GM10266 (cell line): ENCODE measurements around the gene PHACTR2.

Source experiments
- DNase-seq: peaks from one replicate; pipeline ENCODE4 v3.0.0; 2012; ENCODE audit errors: extremely low spot score
- TF ChIP-seq, protein P1 (sequence below): IDR thresholded peaks from 2 replicates; pipeline ENCODE4 v1.5.1; 2012; ENCODE audit warnings: mild to moderate bottlenecking, low read depth; ENCODE audit not compliant: control insufficient read depth, insufficient read depth; ENCODE audit errors: missing control alignments

Gene PHACTR2

DNA sequence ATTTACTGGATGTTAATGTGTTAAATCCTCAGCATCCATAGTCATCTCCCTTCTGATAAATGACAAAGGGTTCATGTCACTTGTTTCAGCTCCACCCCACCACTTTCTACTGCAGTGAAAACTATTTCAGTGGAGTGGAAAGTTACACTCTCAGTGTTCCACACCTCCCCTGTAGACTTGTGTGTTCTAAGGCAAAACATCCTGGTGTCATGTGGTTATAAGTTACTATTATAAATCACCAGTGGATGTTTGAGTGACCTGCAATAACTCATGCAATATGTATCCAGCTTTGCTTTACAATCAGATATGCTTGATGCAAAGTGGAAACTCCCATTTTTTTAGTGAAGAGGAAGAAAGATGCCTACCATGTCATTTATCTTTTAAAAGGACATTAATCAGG is 83.3 kb downstream of the PHACTR2 start:
- no peak for DNase-seq
- TF ChIP-seq, protein P1, sequence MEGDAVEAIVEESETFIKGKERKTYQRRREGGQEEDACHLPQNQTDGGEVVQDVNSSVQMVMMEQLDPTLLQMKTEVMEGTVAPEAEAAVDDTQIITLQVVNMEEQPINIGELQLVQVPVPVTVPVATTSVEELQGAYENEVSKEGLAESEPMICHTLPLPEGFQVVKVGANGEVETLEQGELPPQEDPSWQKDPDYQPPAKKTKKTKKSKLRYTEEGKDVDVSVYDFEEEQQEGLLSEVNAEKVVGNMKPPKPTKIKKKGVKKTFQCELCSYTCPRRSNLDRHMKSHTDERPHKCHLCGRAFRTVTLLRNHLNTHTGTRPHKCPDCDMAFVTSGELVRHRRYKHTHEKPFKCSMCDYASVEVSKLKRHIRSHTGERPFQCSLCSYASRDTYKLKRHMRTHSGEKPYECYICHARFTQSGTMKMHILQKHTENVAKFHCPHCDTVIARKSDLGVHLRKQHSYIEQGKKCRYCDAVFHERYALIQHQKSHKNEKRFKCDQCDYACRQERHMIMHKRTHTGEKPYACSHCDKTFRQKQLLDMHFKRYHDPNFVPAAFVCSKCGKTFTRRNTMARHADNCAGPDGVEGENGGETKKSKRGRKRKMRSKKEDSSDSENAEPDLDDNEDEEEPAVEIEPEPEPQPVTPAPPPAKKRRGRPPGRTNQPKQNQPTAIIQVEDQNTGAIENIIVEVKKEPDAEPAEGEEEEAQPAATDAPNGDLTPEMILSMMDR = no peak

DNA sequence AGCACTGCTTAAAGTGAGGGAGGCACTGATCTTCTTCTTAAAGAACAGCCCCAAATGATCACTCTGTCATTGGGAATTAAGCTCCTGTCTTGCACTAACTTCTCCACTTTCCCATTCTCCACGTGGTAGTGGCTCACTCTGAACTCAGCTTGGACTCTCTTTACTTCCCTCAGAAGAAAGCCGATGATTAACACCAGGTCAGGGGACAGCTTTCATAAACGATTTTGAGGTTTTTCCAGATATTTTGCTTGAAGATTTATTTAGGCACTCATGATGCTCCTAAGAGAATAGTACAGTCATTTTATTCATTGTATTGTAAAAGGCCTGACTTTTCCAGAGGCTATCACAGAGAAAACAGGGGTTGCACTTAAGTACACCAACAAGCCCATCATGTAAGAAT is 84.4 kb downstream of the PHACTR2 start:
- no peak for DNase-seq
- TF ChIP-seq, protein P1 = no peak

DNA sequence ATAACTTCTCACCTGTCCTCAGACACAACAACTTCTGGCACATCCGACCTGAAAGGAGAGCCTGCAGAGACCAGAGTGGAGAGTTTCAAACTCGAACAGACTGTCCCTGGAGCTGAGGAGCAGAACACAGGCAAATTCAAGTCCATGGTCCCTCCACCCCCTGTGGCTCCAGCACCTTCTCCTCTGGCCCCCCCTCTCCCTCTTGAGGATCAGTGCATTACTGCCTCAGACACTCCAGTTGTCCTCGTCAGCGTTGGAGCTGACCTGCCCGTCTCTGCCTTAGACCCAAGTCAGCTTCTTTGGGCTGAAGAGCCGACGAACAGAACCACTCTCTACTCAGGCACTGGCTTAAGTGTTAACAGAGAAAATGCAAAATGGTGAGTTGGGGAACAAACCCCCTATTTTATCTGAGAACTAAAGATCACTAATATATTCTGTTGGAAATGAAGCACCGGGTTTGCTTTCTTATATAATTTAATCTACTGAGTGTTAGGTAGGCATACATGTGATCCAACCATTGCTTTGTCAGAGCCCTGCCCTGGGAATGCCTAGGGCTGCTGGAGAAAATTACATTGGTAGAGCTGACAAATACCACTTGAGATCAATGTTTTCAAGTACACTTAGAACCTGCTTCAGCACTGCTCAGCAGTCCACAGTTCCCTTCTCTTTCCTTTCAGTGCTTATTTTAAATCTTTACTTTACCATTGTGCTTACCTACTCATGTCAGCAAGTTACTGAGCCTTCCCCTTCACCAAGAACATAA is 87.8 kb downstream of the PHACTR2 start:
- TF ChIP-seq, protein P1 = no peak
- no peak for DNase-seq

DNA sequence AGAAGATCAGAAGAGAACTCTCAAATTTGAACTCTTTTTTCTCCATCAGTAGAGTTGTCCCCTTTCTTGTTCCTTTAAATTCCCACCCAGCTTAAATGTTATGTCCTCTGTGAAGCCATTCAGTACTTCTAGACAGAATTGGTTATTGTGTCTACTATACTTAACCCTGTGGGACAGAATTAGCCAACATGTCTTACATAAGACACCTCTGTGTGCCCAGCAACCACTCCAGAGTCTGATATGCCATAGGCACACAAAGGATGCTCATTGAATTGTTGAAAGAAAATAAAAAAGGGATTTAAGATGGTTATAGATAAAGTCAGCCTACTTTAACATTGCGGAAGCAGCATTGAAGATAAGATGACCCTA is 88.4 kb downstream of the PHACTR2 start:
- TF ChIP-seq, protein P1 = no peak
- DNase-seq = no peak

DNA sequence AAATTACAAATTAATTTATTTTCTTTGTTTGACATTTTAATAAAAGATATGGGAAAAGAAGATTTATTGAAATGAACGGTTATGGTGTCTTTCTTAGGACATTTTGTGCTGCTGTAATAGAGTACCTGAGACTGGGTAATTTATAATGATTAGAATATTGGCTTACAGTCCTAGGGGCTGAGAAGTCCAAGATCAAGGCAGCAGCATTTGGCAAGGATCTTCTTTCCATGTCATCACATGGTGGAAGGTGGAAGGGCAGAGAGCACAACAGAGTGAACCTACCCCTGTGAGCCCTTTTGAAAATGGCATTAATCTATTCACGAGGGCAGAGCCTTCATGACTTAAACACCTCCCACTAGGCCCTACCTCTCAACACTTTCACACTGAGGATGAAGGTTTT is 89.7 kb downstream of the PHACTR2 start:
- DNase-seq = no peak
- TF ChIP-seq, protein P1 = no peak

DNA sequence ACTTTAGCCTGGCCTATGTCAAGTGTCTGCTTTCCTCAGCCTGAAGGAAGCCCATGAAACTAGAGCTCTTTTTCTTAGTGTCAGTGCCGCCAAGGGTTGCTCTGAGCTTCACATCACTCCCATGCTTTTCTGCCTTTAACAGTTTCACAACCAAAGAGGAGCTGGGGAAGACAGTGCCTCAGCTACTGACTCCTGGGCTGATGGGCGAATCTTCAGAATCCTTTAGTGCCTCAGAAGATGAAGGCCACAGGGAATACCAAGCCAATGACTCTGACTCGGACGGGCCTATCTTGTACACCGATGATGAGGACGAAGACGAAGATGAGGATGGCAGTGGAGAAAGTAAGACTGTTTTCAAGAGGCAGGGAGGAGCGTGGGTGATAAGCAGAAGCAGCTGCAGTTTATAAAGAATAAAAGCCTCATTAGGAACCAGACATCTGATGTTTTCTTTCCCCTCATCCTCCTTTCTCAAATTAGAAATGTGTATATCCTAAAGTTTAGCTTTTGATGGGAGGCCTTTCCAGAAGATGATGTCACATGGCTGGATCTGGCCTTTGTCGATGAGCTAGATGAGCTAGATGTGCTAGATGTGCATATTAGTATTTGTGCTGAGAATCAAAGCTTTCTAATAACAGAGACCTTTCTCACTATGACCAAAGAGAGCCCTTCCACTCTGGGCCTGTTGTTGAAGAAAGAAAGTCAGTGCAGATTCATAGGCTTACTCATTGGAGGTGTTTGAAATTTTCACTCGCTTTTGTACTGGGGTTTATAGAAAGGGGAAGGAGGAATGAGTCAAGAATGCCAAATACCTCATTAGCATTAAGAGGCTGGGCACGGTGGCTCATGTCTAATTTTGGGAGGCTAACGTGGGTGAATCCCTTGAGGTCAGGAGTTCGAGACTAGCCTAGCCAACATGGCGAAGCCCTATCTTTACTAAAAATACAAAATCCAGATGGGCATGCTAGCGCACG is 94.6 kb downstream of the PHACTR2 start:
- TF ChIP-seq, protein P1 = no peak

More for the DNA sequence above, 94.6 kb downstream of the PHACTR2 start:
- no peak for DNase-seq
